Effector memory CD4-positive, alpha-beta T cell (primary cell): ENCODE measurements around the gene YARS1.

Experiments used
- DNase-seq, 3 donors: peaks; one replicate each; pipeline ENCODE4 v3.0.0-alpha.2; 2020
- H3K27ac ChIP-seq: 2 replicates; pipeline ENCODE4 v1.7.0; 2013; ENCODE audit warnings: mild to moderate bottlenecking, low read length, moderate library complexity; ENCODE audit not compliant: insufficient read depth, poor library complexity, severe bottlenecking
- H3K27me3 ChIP-seq: replicated peaks from 2 replicates; pipeline ENCODE4 v1.7.0; 2013; ENCODE audit warnings: mild to moderate bottlenecking, low read length; ENCODE audit not compliant: insufficient read depth, control insufficient read depth, poor library complexity, severe bottlenecking
- H3K36me3 ChIP-seq: 2 replicates; pipeline ENCODE4 v1.7.0; 2013; ENCODE audit warnings: mild to moderate bottlenecking, low read length, moderate library complexity; ENCODE audit not compliant: control insufficient read depth, insufficient read depth
- H3K4me1 ChIP-seq: 2 replicates; pipeline ENCODE4 v1.7.0; 2013; ENCODE audit warnings: low read length, mild to moderate bottlenecking; ENCODE audit not compliant: control insufficient read depth, insufficient read depth, poor library complexity, severe bottlenecking
- H3K4me3 ChIP-seq: 2 replicates; pipeline ENCODE4 v1.7.0; 2013; ENCODE audit warnings: low read length, low read depth, mild to moderate bottlenecking; ENCODE audit not compliant: insufficient read depth, poor library complexity, severe bottlenecking
- H3K9me3 ChIP-seq: 2 replicates; pipeline ENCODE4 v1.7.0; 2013; ENCODE audit warnings: mild to moderate bottlenecking, low read length, moderate library complexity; ENCODE audit not compliant: control insufficient read depth

YARS1 gene

GRCh38 chr1:32755810-32756159, 61.4 kb downstream of the YARS1 start:
- no peaks in the 10 kb centered on the region for H3K27me3 ChIP-seq
- H3K4me1 ChIP-seq: peaks cover 6% of the 10 kb centered on the region
- DNase-seq: no peak
- H3K9me3 ChIP-seq: no peaks in the 10 kb centered on the region
- H3K4me3 ChIP-seq: no peak overlapping the region
- no peak overlapping the region for H3K27ac ChIP-seq
- H3K36me3 ChIP-seq: no peaks in the 10 kb centered on the region

- Histone ChIP-seq H3K4me1 (peaks cover 6% of the 10 kb centered on the region), H3K36me3 (no peaks in the 10 kb centered on the region), H3K27ac (no peak overlapping the region), H3K9me3 (no peaks in the 10 kb centered on the region), H3K4me3 (no peak overlapping the region), H3K27me3 (no peaks in the 10 kb centered on the region)
- no peak for DNase-seq
These were observed 61.9 kb downstream of the YARS1 start for GRCh38 chr1:32755098-32755809.

GRCh38 chr1:32754317-32755097, 62.7 kb downstream of the YARS1 start:
- DNase-seq: peak in 2 of 3 donors; percentile 22 to 27
- H3K9me3 ChIP-seq: no peaks in the 10 kb centered on the region
- peak overlapping the region; percentile 50 for H3K4me3 ChIP-seq
- no peaks in the 10 kb centered on the region for H3K27me3 ChIP-seq
- H3K4me1 ChIP-seq: peaks cover 6% of the 10 kb centered on the region
- no peak overlapping the region for H3K27ac ChIP-seq
- no peaks in the 10 kb centered on the region for H3K36me3 ChIP-seq

GRCh38 chr1:32753532-32754316, 63.4 kb downstream of the YARS1 start:
- Histone ChIP-seq H3K9me3 (no peaks in the 10 kb centered on the region), H3K4me1 (peaks cover 6% of the 10 kb centered on the region), H3K4me3 (peak overlapping the region; percentile 50), H3K27me3 (no peaks in the 10 kb centered on the region), H3K27ac (no peak overlapping the region), H3K36me3 (no peaks in the 10 kb centered on the region)
- peak; percentile 58 to 63 (median 58) for DNase-seq

GRCh38 chr1:32749771-32750170, 67.4 kb downstream of the YARS1 start:
- Histone ChIP-seq H3K27ac (no peak overlapping the region), H3K9me3 (no peaks in the 10 kb centered on the region), H3K4me1 (peaks cover 6% of the 10 kb centered on the region), H3K27me3 (no peaks in the 10 kb centered on the region), H3K36me3 (no peaks in the 10 kb centered on the region), H3K4me3 (no peak overlapping the region)
- no peak for DNase-seq

- no peak overlapping the region for H3K4me3 ChIP-seq
- H3K27ac ChIP-seq: no peak overlapping the region
- DNase-seq: no peak
- peaks cover 6% of the 10 kb centered on the region for H3K4me1 ChIP-seq
- no peaks in the 10 kb centered on the region for H3K9me3 ChIP-seq
- H3K27me3 ChIP-seq: no peaks in the 10 kb centered on the region
- H3K36me3 ChIP-seq: no peaks in the 10 kb centered on the region
These were observed 67.8 kb downstream of the YARS1 start for GRCh38 chr1:32749332-32749731.

GRCh38 chr1:32748926-32749325, 68.2 kb downstream of the YARS1 start:
- Histone ChIP-seq H3K4me1 (peaks cover 6% of the 10 kb centered on the region), H3K36me3 (no peaks in the 10 kb centered on the region), H3K4me3 (no peak overlapping the region), H3K9me3 (no peaks in the 10 kb centered on the region), H3K27me3 (no peaks in the 10 kb centered on the region), H3K27ac (no peak overlapping the region)
- no peak for DNase-seq

- Histone ChIP-seq H3K4me3 (no peak overlapping the region), H3K4me1 (peaks cover 3% of the 10 kb centered on the region), H3K27ac (no peak overlapping the region), H3K36me3 (no peaks in the 10 kb centered on the region), H3K9me3 (no peaks in the 10 kb centered on the region), H3K27me3 (no peaks in the 10 kb centered on the region)
- DNase-seq: no peak
These were observed 68.8 kb downstream of the YARS1 start for GRCh38 chr1:32748348-32748747.

- H3K4me1 ChIP-seq: peaks cover 6% of the 10 kb centered on the region
- no peak for DNase-seq
- peaks cover 12% of the 10 kb centered on the region for H3K27me3 ChIP-seq
- H3K27ac ChIP-seq: no peak overlapping the region
- no peak overlapping the region for H3K4me3 ChIP-seq
- H3K9me3 ChIP-seq: no peaks in the 10 kb centered on the region
- no peaks in the 10 kb centered on the region for H3K36me3 ChIP-seq
These were observed 71.0 kb downstream of the YARS1 start for GRCh38 chr1:32746130-32746529.

- DNase-seq: no peak
- Histone ChIP-seq H3K27ac (no peak overlapping the region), H3K4me1 (peaks cover 7% of the 10 kb centered on the region), H3K4me3 (no peak overlapping the region), H3K27me3 (peaks cover 16% of the 10 kb centered on the region), H3K9me3 (no peaks in the 10 kb centered on the region), H3K36me3 (no peaks in the 10 kb centered on the region)
These were observed 73.1 kb downstream of the YARS1 start for GRCh38 chr1:32744071-32744425.
